Upper lobe of left lung (tissue), 6 donors: ENCODE data around the gene KCNA3. TPM values are rescaled to one million over a fixed set of nuclear protein-coding genes. Genes with fewer than 3 reads are reported as not detected.

Experiments
- ATAC-seq, 2 donors: fragments of 200-7000 bp; cut with Tn5 transposase; one replicate each; pipeline ENCODE4 v1.9.1; 2022; ENCODE audit warnings: mild to moderate bottlenecking in 2 of 2, moderate library complexity in 2 of 2; ENCODE audit not compliant: low FRiP score in 2 of 2
- DNase-seq, 2 donors: peaks; one replicate each; pipeline ENCODE4 v3.0.0-alpha.2; 2019 to 2020
- H3K27ac ChIP-seq, 4 donors: fragments of 200-600 bp; sonication (generic); one replicate each; pipeline ENCODE4 v1.5.1; 2016 to 2019
- H3K27me3 ChIP-seq, 4 donors: fragments of 200-600 bp; sonication (generic); one replicate each; pipeline ENCODE4 v1.5.1; 2017 to 2019
- H3K36me3 ChIP-seq, 4 donors: fragments of 200-600 bp; sonication (generic); one replicate each; pipeline ENCODE4 v1.5.1; 2016 to 2019
- H3K4me1 ChIP-seq, 4 donors: fragments of 200-600 bp; sonication (generic); one replicate each; pipeline ENCODE4 v1.5.1; 2018 to 2019
- H3K4me3 ChIP-seq, 4 donors: fragments of 200-600 bp; sonication (generic); one replicate each; pipeline ENCODE4 v1.5.1; 2017 to 2019; ENCODE audit warnings: mild to moderate bottlenecking in 2 of 4, moderate library complexity in 1 of 4
- H3K9me3 ChIP-seq, 4 donors: fragments of 200-600 bp; sonication (generic); one replicate each; pipeline ENCODE4 v1.5.1; 2018 to 2019
- CTCF ChIP-seq, 6 experiments: fragments of 450-650 bp in 4 of 6; fragments of 200-600 bp in 2 of 6; sonication (generic) in 2 of 6; IDR thresholded peaks; one replicate each; pipeline ENCODE4 v1.5.1; 2016 to 2019; ENCODE audit warnings: antibody characterized with exemption in 6 of 6
- EP300 ChIP-seq, 4 donors: sonication (generic); formaldehyde crosslinking; IDR thresholded peaks; one replicate each; pipeline ENCODE4 v1.5.1; 2017; ENCODE audit warnings: antibody characterized with exemption in 4 of 4, control low read depth in 2 of 4
- POLR2A ChIP-seq, 4 donors: fragments of 450-650 bp; IDR thresholded peaks; one replicate each; pipeline ENCODE4 v1.5.1; 2016 to 2017; ENCODE audit warnings: antibody characterized with exemption in 4 of 4, mild to moderate bottlenecking in 2 of 4
- POLR2AphosphoS5 ChIP-seq, 2 donors: sonication (generic); formaldehyde crosslinking; IDR thresholded peaks; one replicate each; pipeline ENCODE4 v1.5.1; 2017; ENCODE audit warnings: antibody characterized with exemption in 2 of 2
- WGBS, 2 donors: methylation state at CpG; one replicate each; pipeline ENCODE4 v1.1.5; 2017 to 2018; 5-methylcytosine and 5-hydroxymethylcytosine counted together
- total RNA-seq, 6 donors: library from RNA; depleted of rRNA in 4 of 6; stranded (reverse); fragments of >200 nt in 4 of 6; gene quantifications; one replicate each; pipeline versions ENCODE4 v1.1.0 to v1.2.1, GENCODE V29; 2016 to 2021
- donor health status: DM: no; HTN: no; CAD: no; lungs with moderate emphysema.
- donor health status: DM: no; HTN: yes; CAD: no; lungs with severe emphysema.

Gene KCNA3
- total RNA-seq, 6 donors from 2014 or later = 12.6 to 25.1 (median 19.7) TPM

- Histone ChIP-seq H3K4me1 (no peaks in the 10 kb centered on the region), H3K9me3 (no peaks in the 10 kb centered on the region), H3K27me3 (no peaks in the 10 kb centered on the region), H3K27ac (no peak overlapping the region), H3K4me3 (no peak overlapping the region), H3K36me3 (no peaks in the 10 kb centered on the region)
- ATAC-seq (no peak), DNase-seq (no peak)
- no peak for TF ChIP-seq POLR2A (IDR thresholded peaks at IDR 0.05)
- no peak for TF ChIP-seq POLR2AphosphoS5 (IDR thresholded peaks at IDR 0.05)
- TF ChIP-seq CTCF (IDR thresholded peaks at IDR 0.05) = no peak
- TF ChIP-seq EP300 (IDR thresholded peaks at IDR 0.05) = no peak
- WGBS, 2 donors = 82 to 91% methylated on average over 6 of the region's 6 CpGs
Measured at GRCh38 chr1:110717179-110717578, 42.4 kb upstream of the KCNA3 start.

GRCh38 chr1:110714374-110714995, 39.7 kb upstream of the KCNA3 start:
- no peaks in the 10 kb centered on the region for H3K36me3 ChIP-seq
- WGBS, 2 donors = 15 to 59% methylated on average over 2 to 3 of the region's 3 CpGs
- H3K4me1 ChIP-seq = no peaks in the 10 kb centered on the region
- H3K27me3 ChIP-seq = no peaks in the 10 kb centered on the region
- DNase-seq (no peak), ATAC-seq (no peak)
- H3K9me3 ChIP-seq = no peaks in the 10 kb centered on the region
- no peak overlapping the region for H3K4me3 ChIP-seq
- H3K27ac ChIP-seq = no peak overlapping the region
- TF ChIP-seq POLR2AphosphoS5 (IDR thresholded peaks at IDR 0.05) (no peak), POLR2A (IDR thresholded peaks at IDR 0.05) (no peak), CTCF (IDR thresholded peaks at IDR 0.05) (no peak), EP300 (IDR thresholded peaks at IDR 0.05) (no peak)

GRCh38 chr1:110713221-110713620, 38.5 kb upstream of the KCNA3 start:
- no peak for TF ChIP-seq POLR2A (IDR thresholded peaks at IDR 0.05)
- Histone ChIP-seq H3K4me3 (no peak overlapping the region), H3K9me3 (no peaks in the 10 kb centered on the region), H3K27me3 (no peaks in the 10 kb centered on the region), H3K27ac (no peak overlapping the region), H3K4me1 (no peaks in the 10 kb centered on the region), H3K36me3 (no peaks in the 10 kb centered on the region)
- DNase-seq = no peak
- ATAC-seq = no peak
- WGBS, 2 donors = 62 to 66% methylated on average over 3 of the region's 3 CpGs

- H3K27ac ChIP-seq = no peak overlapping the region
- no peaks in the 10 kb centered on the region for H3K4me1 ChIP-seq
- DNase-seq = no peak
- no peaks in the 10 kb centered on the region for H3K9me3 ChIP-seq
- TF ChIP-seq EP300 (IDR thresholded peaks at IDR 0.05) = no peak
- TF ChIP-seq POLR2A (IDR thresholded peaks at IDR 0.05) = no peak
- no peak for TF ChIP-seq POLR2AphosphoS5 (IDR thresholded peaks at IDR 0.05)
- TF ChIP-seq CTCF (IDR thresholded peaks at IDR 0.05) = no peak
- no peaks in the 10 kb centered on the region for H3K36me3 ChIP-seq
- H3K4me3 ChIP-seq = no peak overlapping the region
- H3K27me3 ChIP-seq = no peaks in the 10 kb centered on the region
- ATAC-seq = no peak
- WGBS, 2 donors = 92% methylated on average over 4 of the region's 4 CpGs
Measured at GRCh38 chr1:110710314-110710713, 35.6 kb upstream of the KCNA3 start.

GRCh38 chr1:110708974-110709440, 34.3 kb upstream of the KCNA3 start:
- DNase-seq = no peak
- 28 to 46% methylated on average over 1 of the region's 1 CpG for WGBS, 2 donors
- no peak overlapping the region for H3K4me3 ChIP-seq
- ATAC-seq = peak in 1 of 2 donors; percentile 51
- no peaks in the 10 kb centered on the region for H3K36me3 ChIP-seq
- H3K27me3 ChIP-seq = no peaks in the 10 kb centered on the region
- TF ChIP-seq POLR2A (IDR thresholded peaks at IDR 0.05) (no peak), EP300 (IDR thresholded peaks at IDR 0.05) (peak in 1 of 4 donors; percentile 33)
- no peaks in the 10 kb centered on the region for H3K4me1 ChIP-seq
- H3K9me3 ChIP-seq = no peaks in the 10 kb centered on the region
- no peak overlapping the region for H3K27ac ChIP-seq

- 76 to 79% methylated on average over 2 of the region's 2 CpGs for whole genome bisulfite sequencing, 2 donors
- H3K27me3 ChIP-seq = no peaks in the 10 kb centered on the region
- no peak overlapping the region for H3K27ac ChIP-seq
- TF ChIP-seq POLR2AphosphoS5 (IDR thresholded peaks at IDR 0.05) = no peak
- TF ChIP-seq EP300 (IDR thresholded peaks at IDR 0.05) = no peak
- TF ChIP-seq CTCF (IDR thresholded peaks at IDR 0.05) = no peak
- no peak for TF ChIP-seq POLR2A (IDR thresholded peaks at IDR 0.05)
- no peaks in the 10 kb centered on the region for H3K4me1 ChIP-seq
- no peak overlapping the region for H3K4me3 ChIP-seq
- no peaks in the 10 kb centered on the region for H3K9me3 ChIP-seq
- H3K36me3 ChIP-seq = no peaks in the 10 kb centered on the region
- peak in 1 of 2 donors; percentile 53 for ATAC-seq
- peak in 1 of 2 donors; percentile 31 for DNase-seq
Measured at GRCh38 chr1:110707232-110707631, 32.5 kb upstream of the KCNA3 start.
